GM03348 (cell line): Measurements from ENCODE around the gene LOX.

Experiments used
- DNase-seq: peaks from one replicate; pipeline ENCODE4 v3.0.0; 2012; ENCODE audit warnings: low spot score

LOX gene, protein sequence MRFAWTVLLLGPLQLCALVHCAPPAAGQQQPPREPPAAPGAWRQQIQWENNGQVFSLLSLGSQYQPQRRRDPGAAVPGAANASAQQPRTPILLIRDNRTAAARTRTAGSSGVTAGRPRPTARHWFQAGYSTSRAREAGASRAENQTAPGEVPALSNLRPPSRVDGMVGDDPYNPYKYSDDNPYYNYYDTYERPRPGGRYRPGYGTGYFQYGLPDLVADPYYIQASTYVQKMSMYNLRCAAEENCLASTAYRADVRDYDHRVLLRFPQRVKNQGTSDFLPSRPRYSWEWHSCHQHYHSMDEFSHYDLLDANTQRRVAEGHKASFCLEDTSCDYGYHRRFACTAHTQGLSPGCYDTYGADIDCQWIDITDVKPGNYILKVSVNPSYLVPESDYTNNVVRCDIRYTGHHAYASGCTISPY

DNA sequence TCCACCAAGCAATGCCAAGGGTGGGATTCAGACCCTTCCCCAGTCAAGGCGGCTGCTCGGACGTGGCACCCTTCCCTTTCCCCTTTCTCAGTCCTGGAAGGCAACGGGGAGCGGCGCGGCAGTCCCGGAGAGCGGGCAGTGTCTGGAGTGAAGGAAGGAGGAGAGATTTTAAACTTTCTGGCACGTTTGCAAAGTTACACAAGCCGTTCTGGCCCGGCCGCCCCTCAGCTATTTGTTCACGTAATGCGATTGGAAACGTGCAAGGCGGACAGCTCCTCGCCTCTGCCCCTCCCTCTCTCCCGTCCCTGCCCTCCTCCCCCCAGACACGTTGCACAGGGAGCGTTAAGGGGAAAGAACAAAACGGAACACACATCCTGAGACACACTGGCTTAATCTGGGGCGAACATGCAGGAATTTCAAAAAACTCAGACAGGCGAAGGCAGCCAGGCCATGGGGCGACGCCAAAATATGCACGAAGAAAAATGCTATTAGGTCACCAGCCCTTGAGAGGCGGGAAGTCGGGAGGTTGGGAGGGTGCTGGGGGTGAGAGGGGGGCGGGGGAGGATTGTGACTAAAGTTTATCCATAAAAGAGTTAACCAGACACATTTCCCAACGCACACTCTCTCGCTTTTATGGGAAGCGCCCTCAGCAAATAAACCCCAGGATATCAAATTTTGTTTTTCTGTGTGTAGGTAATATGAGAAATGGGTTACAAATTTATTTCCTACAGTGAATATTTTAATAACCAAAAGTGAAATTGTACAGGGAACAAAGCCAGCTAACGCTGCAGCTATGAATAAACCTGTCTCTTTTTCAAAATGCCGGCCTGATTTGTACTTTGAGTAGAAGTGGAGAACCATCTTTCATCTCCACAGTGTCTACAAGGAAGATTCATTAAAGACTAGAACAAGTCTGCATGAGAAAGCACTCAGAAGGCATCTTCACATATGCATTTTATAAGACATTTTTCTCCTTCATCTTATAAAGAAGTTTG lies at the start of gene LOX:
LOX (minus strand) TSS at position 144 of the 995 bp plus-strand sequence. CDS start 274 bp downstream, outside the sequence.
- peak; percentile 93 for DNase-seq

- DNase-seq: peak; percentile 35
Measured at GRCh38 chr5:122126756-122127321, 48.8 kb upstream of the LOX start.

DNA sequence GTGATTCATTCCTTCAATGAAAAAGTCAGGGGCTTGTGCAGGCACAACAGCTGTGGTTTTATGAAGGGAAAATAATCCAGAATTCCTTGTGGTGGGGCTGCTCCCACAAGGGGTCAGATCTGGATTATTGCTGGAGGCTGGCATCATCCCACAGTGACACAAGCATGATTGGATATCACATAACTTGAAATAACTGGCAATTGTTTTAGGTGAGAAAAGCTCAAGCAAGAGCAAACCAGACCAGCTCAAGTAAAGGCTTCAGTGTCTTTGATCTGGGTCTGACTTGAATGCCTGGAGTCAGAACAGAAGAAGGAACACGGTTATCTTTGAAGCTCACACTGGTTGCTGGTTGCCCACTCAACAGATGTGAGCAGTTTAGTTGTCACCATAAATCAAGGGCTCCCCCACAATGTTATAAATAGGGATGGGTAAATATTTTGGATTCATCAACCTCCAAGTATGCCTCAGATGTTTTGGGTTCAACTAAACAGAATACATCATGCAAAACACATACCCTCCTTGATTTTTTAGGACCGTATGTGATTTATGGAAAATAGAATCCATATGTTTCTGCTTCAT lies 48.2 kb upstream of the LOX start:
- DNase-seq: peak; percentile 36

DNA sequence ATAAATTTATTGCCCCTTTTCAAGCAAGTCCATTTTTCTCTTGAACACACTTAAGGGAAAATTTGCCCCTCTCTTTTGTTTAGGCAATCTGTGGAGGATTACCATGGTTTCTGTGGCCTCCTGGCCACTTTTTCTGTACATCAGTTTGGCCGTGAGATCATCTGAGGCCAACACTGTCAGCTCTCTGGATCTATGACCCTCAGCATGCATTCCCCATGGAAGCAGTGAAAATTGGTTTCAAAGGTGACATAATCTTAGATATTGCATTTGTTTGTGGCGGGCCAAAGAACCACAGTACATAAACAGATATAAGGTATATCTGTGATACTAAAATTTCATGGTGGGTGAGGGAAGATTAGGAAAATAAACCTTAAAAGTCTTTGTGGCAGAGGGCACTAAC lies 46.7 kb upstream of the LOX start:
- DNase-seq: no peak

GRCh38 chr5:122121479-122122465 lies 43.7 kb upstream of the LOX start:
- no peak for DNase-seq

GRCh38 chr5:122120957-122121356 lies 42.9 kb upstream of the LOX start:
- no peak for DNase-seq

DNA sequence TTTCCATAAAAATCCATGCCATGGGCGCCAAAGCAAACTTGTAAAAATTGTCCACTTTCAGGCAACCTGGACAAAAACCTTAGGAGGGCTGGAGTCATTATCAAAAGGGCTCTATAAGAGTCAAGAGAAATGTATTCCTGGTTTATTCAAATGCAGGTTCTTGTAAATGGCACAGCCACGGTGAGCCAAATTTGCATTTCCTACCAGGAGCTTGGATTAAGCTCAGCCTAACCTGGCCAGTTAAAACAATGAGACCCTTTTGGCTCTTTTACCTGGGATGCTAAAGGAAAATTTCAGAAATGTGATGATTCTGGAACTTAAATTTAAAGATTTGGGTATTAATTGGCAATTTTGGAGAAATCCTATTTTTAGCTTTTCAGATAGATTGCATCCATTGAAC lies 42.4 kb upstream of the LOX start:
- no peak for DNase-seq

GRCh38 chr5:122119205-122119604 lies 41.1 kb upstream of the LOX start:
- DNase-seq: no peak

GRCh38 chr5:122118356-122118948 lies 40.4 kb upstream of the LOX start:
- DNase-seq: no peak

- no peak for DNase-seq
Measured at GRCh38 chr5:122114501-122114900, 36.4 kb upstream of the LOX start.

DNA sequence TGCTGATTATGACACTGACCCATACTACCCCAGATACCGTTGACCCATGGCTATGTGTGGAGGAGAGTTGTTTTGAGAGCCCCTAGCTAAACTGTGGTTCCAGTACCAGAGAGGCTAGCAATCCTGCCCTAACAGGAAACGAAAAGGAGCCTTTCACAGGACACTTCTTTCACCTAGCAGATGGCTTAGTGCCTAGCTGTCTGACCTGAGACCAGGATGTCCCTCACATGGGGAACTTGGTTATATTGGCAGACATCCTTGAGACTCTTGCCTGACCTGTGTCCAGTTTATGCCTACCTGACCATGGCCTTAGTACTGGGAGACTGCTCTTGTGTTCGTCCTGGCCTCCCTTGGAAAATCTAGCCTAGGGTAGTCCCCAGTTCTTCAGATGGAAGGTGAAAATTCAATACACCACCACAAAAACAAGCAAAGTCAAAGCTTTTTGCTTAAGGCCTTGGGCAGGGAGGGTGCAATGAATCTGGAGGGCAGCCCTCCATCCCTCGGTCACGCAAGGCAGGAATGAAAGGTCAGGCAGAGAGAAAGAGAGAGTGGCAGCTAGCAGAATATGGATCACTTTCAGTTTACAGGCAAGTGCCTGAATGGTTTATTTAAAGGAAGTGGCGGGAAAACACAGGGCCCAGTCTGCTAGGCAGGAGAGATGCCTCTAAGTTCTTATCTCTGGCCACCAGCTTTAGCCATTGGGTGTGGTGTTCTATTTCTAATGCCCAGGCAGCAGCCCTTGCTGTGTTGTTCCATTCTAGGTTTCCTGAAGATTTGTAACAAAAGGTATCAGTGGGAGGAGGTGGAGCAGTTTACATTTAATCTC lies 34.9 kb upstream of the LOX start:
- DNase-seq: no peak

- no peak for DNase-seq
Measured at GRCh38 chr5:122112063-122112462, 34.0 kb upstream of the LOX start.

DNA sequence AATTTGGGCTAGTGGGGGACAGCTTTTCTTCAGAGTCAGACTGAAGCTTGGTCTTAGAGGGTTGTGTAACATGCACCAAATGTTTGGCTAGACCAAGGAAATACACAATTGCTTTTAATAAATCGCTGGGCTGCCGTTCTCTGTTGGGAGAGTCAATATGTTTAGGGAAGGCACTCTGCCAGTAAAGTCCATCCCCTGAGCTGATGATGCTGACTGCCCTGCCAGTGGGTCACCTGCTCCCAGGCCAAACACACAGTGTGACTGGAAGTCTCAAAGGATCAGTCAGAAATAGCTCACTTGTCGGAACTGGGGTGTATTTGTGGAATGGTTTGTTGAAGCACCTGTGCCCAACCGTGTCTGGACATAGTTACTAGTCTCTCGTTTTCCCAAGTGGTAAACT lies 33.4 kb upstream of the LOX start:
- no peak for DNase-seq

DNA sequence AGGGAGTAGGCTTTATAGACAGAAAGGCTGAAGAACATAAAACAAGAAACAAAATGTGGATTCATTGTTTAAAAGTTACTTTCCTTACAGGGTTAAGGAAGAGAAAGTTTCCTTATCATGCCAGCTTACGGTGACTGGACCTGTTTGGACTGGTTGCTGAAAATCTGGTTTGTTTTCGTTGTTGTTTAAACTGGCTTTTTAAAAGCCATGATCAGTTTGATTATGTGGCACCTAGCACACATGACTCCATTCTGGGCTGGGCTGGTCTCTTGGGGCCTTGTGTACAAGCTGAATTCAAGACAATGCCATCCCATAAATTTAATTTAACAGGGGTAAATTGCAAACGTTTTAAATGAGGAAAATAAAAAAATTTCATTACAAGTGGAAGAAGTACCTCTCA lies 32.9 kb upstream of the LOX start:
- DNase-seq: no peak

DNA sequence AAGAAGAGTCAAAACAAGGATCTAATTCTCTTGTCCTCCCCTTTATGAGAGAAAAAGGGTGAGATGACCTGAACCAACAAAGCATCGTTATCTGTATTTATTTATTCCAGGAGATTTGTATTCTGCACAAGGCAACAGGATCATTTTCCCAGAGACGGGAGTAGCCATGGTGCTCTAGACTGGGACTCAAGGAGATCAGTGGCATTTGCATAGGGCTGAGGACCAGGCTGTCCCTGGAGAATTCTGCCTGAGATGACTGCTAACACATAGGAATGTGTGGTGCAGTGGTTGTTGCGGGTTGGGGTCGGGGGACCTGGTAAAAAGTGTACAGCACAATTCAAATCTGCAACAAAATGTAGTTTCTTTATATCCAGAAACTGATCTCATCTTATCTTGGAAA lies 29.0 kb upstream of the LOX start:
- no peak for DNase-seq

- DNase-seq: no peak
Measured at GRCh38 chr5:122105909-122106308, 27.9 kb upstream of the LOX start.

- DNase-seq: no peak
Measured at GRCh38 chr5:122102825-122103224, 24.8 kb upstream of the LOX start.

- no peak for DNase-seq
Measured at GRCh38 chr5:122101636-122102285, 23.7 kb upstream of the LOX start.
